HG03521 (cell line): ENCODE measurements around the gene AMIGO3.
A peak's percentile ranks its signal among the peaks of the same experiment; 100 is the strongest.

Experiments
- ATAC-seq: cut with Tn5 transposase; IDR thresholded peaks from one replicate; pipeline ENCODE4 v1.9.1; 2021; ENCODE audit warnings: mild to moderate bottlenecking, moderate library complexity; ENCODE audit not compliant: unreplicated experiment

The AMIGO3 gene

DNA sequence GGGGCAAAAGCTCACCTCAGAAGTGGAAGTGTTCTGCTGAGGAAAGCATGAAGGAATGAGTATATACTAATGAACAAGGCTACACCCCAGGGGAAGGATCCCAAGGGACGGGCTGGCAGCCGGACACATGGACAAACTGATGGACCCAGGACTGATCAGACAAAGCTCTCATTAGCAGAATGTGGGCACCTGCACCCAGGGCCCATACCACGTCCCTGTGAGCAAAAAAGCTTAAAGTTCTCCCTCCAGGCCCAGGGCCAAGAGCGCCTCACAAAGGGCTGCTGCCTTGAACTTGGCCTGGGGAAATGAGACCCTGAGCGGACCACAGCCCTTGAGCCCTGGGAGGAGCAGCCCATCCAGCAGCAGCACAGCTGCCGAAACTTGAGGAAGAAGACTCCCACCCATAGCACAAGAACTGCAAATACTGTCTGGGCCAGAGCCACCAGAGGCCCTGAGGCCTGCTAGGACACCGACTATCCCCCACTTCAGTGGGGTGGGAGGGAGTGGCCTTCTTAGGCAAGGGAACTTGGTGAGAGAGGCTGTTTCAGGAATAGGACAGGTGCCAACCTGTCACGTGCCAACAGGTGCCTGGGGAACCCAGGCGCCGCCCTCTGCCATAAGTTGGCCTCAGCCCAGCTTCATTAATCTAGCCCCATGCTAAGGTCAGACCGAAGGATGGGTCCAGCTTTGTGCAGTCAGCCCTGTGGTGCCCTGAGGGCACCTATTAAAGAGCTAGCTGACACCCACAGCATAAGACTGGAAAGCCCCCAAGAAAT lies 6.6 kb upstream of the AMIGO3 start:
- no peak for ATAC-seq

DNA sequence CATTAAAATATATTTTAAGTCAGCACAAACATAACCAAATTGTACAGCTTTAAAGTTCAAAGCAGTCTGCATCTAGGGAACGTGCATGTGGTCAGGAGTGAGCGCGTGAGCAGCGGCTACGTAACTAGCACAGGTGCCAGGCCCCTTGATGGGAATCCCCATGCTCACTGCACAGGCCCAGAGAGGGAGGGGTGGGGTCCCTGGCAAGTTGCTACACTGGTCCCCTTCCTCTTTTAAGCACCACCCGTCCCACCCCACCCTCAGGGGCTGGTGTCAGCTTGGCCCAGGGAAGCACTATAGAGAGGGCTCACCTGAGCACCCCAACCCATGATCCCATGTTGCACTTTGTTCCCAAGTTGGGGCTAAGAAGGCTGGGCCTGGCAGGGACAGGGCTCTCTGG lies 5.1 kb upstream of the AMIGO3 start:
- ATAC-seq = no peak

DNA sequence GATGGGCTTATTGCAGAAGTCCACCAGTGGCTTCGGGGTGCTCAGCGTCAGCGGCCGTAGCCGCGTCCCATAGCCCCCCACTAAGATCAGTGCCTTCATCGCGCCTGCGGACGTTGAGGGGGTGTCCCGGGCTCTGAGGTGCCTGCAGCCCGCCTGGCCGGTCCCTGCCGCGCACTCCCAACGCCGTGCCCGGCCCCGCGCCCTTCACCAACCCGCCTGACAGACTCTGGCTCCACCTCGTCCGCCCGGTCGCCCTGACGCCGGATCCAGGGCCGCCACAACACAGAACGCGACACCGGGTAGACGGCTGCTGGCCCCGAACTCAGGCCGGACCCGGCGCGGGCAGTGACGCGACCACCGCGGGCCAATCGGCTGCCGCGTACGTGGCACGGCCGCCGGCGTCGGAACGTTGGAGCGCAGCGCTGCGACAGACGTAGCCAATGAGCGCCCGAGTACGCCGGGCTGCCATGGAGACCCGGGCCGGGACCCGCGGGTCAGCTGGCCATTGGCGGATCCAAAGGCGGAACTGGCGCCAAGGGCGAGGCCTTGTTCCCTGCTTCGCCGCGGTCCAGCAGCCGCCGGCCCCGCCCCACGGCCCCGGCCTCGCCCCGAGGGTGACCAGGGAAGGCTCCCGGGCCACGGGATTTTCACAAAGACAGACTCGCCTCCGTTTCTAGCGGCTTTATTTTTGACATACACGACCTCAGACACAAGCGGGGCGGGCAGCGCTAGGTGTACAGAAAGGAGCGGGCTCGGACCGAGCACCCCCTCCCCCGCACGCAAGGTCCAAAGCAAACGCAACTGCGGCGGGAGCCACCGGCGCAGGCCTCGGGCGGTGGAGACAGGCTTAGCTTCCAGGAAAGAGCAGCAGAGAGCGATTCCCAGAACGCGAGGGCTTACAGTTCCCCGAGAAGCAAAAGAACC lies 4.4 kb upstream of the AMIGO3 start, which contains the start of gene GMPPB:
GMPPB (minus strand) TSS at position 324 of the 924 bp plus-strand sequence; CDS start at position 99, 225 bp downstream.
- ATAC-seq = peak; percentile 77

DNA sequence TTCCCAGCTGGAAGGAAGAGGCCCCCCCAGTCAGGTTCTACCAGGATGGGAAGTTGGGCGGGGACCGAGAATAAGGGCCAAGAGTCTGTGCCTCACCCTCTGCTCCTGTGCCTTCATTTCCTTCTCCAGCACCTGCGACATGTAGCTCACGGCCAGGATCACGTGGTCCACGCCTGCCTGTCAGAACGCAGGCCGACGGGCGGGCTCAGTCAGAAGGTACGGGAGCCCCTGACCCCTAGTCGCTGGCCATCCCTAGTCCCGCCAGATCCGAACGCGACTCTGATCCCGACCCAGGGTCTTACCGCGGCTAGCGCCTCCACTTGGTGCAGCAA lies 3.8 kb upstream of the AMIGO3 start:
- ATAC-seq = no peak

DNA sequence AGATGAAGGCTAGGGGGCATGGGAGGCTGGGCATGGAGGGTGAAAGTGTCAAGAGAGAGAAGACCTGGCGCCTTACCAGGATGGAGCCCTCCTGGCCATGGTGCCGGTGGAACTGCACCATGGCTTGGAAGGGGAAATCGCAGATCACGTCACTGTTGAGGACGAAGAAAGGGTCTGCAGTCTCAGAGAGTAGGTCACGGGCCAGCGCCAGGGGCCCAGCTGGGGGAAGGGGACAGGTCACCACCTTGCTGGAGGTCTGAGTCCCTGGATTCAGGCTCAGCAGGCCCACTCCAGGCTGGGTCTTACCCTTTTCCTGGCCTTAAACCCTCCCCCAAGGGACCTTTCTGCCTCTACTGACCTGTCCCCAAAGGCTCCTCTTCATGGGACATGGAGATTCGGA lies 3.4 kb upstream of the AMIGO3 start:
- no peak for ATAC-seq

DNA sequence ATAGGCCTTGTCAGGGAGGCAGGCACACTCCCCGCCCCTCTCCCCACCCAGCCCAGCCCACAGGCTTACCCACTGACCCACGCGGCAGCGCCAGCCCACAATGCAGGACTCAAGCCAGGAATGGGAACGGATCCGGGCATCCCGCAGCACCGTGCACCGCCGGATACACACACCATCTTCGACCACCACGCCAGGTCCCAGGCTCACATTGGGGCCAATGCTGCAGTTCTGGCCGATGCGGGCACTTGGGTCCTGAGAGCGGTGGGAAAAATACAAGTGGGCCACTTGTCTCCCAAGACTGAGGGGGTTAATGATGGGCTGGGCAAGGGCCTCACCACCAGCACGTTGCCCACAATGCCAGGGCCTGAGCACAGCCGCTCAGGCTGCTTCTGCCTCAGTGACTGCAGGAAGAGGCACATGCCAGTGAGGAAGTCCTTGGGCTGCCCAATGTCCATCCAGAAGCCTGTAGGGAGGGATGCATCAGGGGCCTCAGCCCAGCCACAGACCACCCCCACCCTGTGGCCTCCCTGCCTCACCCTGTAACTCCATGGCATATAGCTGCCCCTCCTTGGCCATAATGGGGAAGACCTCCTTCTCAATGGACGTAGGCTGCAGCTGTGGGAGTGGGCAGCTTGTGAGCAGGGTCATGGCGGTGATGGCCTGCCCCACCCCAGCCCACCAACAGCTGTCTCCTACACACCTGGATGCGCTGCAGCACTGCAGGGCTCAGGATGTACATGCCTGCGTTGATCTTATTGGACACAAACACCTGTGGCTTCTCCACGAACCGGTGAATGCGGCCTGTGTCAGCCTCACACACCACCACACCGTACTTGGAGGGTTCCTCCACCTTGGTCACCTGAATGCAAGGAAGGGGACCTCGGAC lies 2.7 kb upstream of the AMIGO3 start:
- ATAC-seq = no peak

DNA sequence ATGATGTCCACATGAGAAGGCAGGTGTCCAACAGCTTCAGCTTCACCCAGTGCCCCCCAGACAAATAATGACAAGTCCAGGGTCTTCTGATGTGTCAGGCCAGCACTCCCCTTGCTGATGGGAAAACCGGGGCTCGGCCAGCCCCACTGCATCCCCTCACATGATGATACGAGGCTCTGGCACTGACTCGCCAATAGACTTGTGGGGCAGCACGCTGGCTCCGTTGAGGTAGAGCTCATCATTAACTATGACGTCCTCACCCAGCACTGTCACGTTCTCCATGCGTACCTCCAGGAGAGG lies 2.1 kb upstream of the AMIGO3 start:
- no peak for ATAC-seq

DNA sequence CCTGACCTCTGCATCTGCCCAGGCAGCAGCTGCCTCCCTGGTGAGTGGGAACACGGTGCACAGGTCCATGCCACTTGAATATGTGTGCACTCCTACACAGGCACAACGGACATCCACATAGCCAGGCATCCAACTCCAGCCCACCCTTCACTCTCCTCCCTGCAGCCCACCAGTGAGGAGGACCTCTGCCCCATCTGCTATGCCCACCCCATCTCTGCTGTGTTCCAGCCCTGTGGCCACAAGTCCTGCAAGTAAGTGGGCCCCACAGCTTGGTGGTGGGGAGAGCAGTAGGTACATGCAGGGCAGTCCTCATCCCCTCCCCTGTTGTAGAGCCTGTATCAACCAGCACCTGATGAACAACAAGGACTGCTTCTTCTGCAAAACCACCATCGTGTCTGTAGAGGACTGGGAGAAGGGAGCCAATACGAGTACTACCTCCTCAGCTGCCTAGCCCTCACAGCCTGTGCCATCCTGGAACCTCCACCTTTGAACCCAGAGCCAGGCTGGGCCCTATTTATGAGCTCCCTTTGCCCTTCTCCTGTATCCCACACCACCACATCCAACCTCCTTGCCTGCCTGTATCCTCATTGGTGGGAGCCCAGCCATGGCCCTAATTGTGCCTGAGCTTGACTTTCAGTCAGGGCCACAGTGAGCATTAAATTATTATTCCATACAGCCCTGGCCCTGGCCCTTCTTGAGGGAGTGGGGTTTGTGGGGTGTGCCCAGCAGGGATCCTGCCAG lies 1.5 kb upstream of the AMIGO3 start:
- no peak for ATAC-seq

DNA sequence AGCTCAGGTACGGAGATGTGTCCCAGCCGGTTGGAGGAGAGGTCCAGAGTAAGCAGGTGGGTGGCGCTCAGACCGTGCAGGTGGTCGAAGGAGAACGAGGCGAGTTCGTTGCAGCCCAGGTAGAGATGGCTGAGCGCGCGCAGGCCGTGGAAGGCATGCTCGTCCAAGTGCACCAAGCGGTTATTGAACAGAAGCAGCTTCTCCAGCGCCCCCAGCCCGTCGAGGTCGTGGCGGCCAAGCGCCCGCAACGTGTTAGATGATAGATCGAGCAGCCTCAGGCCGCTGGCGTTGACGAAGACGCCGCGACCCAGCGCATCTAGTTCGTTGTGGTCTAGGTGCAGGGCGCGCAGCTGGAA lies 648 bp downstream of the AMIGO3 start:
- no peak for ATAC-seq

DNA sequence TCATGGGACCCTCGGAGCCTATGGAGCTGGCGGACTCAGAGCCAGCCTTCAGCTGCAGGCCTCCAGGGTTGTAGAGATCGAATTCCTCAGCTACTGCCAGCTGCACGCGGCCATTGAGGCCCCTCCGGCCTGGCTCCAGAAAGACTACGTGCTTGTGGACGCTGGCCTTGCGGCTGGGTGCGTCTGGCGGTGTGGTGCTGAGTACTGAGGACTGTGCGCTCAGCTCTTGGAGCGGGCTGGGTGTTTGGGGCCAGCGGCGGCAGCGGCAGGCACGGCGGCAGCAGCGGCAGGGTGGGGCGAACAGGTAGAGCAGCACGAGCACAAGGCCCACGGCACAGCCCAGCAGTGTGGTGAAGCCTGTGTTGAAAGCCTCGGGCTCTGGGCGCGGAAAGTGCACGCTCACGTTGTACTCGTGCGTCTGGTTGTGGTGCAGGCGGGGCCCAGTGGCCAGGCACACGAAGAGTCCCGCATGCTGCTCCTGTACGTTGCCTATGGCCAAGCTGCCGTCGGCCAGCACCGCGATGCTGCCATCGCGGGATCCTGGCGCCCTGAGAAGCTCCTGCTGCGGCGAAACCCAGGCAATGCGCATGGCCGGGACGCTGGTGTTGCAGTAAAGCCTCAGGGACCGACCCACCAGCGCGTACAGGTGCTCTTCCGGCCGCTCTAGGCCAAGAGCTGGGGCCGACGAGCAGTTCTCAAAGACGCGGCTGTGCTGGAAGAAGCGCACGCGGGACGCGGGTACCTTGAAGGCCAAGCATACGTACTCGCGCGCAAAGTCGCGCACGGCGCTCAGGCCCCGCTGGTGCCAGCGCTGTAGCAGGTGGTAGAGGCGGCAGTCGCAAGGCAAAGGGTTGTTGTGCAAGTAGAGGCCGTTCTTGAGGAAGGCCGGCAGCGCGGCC lies 1.3 kb downstream of the AMIGO3 start:
- ATAC-seq = no peak

DNA sequence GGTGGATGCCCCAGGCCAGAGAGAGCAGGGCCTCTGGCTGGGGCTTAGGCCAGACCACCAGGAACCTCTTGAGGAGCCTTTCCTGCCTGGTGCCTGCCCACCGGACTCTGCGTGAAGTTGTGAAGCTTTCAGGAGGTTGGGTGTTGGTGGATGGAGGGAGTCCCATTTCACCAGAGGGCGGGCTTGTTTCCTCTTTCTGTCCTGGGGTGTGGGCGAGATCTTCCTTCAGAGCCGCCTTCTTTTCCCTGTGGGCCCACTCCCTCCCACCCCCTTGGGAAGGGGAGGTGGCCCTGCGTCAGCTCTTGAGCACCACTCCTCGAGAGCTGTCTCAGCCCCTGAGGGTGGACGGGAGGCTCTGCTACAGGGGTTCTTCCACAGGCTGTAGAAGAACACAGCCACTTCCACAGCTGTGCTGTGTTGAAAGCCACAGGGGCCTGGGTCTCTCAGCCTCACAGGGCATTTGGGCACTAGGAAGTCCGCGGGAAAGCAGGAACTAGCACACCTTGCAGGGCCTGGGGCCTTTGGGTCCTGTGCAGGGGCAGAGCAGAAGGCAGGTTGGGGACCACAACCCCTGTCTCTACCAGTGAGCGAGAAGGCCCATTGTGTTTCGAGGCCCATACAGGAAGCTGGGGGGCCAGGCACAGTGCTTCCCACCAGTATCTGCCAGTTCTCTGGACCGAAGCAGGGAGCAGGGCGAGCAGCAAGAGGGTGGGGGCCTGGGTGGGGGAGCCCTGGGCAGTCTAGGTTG lies 2.1 kb downstream of the AMIGO3 start:
- ATAC-seq = no peak

DNA sequence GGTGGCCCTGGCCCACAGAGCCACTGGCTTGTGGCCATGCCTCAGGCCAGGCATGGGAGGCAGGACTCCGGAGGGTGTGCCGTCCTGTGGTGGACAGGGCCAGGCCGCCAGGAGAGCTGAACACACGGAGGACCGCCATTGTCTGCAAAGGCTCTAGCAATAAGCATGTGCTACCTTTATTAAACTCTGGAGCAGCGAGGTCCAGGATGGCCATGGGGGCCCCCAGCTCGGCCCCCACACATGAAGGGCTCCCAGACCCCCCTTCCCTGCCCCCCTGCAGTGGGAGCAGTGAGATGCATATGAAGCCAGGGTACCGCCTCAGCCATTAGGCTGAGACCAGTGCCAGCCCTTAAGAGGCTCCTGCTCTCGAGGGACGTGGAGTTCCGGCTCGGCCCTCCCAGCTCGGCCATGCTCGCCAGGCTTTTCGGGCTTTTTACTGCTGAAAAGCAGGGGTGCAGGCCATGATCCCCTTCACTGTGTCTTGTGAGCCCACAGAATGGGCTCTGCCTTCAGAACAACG lies 2.7 kb downstream of the AMIGO3 start:
- no peak for ATAC-seq

DNA sequence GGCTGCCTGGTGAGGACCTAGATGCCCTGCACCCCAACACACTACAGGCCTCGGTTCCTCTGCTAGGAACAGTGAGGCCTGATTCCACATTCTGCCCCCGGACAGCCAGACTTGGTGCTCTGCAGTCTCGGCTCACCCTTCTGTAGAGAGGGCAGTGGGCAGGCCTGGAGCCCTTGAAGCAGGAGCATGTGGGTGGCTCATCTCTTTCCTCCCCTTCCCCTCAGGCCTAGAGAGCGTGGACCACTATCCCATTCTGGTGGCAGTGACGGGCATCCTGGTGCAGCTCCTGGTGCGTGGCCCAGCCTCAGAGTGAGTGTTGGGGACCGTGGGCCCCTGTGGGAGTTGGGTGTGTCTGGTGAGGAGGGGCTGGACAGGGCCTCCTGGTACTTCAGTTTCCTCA lies 3.3 kb downstream of the AMIGO3 start:
- no peak for ATAC-seq

DNA sequence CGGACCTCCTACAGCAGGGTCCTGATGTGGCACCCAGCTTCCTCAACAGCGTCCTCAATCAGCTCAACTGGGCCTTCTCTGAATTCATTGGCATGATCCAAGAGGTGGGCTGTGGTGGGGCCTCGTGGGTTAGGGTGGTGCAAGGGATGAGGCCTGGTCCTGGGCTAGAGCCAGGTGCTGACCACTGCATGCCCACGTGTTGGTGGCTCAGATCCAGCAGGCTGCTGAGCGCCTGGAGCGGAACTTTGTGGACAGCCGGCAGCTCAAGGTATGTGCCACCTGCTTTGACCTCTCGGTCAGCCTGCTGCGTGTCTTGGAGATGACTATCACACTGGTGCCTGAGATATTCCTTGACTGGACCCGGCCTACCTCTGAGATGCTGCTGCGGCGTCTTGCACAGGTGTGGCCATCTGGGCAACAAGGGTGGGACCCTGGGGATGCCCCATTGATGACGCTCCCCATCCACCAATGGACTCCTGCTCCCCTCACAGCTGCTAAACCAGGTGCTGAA lies 3.8 kb downstream of the AMIGO3 start:
- no peak for ATAC-seq

DNA sequence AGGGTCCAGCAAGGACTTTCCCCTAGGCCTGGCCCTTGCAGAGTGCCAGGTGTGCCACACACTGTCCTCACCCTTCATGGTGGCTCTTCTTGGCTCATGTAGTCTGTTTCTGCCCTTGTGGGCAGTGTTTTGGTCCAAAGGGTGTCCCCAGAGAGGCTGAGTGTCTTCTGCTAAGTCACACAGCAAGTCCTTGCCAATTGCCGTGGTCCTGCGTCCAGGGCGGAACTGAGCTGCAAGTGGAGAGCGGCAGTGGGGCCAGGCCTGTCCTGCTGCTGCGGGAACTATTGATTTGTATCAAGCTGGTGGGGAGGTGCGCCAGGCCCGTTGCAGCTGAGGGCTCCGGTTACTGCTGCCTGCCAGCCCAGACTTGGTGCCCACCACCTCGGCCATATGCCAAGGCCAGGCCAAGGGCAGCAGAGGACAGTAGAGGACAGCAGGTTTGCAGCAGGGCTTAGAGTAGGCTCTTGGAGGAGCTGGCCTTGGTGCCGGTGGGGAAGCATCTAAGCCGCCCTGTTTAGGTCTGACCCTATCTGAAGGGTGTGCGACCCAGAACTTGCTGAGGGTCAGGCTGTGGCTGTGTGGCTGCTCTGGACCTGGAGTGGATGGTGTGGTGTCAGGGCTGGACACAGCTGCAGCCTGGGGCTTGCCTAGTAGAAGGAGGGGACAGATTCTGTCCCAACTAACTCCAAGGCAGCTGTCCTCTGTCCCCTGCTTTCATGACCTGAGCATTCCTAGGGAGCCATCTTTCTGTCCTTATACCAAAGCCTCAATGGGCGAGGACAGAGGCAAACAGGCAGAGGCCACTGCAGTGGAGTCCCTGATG lies 4.5 kb downstream of the AMIGO3 start:
- ATAC-seq = no peak

DNA sequence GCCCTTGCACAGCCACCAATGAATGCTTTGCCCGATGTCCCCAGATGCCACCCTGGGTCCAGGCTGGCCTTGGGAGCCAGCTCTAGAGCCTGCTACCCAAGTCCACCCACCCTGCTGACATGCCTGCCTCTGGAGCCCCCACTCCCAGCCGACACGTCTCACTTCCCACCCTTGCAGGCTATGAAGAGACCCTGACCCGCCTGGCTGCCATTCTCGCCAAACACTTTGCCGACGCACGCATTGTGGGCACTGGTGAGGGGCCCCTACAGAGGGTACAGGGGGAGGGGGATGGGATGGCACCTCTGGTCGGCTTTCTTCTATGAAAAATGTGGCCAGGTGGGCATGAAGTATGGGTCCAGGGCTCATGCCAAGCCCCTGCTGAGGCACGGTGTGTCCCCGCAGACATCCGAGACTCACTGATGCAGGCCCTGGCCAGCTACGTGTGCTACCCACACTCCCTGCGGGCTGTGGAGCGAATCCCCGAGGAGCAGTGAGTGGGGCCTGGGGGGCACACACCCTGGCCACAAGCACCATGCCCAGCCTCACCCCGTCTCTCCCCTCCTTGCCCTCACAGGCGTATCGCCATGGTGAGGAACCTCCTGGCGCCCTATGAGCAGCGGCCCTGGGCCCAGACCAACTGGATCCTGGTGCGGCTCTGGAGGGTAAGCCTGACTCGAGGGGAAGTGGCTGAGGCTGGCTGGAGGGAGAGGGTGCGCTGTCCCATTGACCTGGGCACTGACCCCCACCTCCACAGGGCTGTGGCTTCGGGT lies 6.0 kb downstream of the AMIGO3 start:
- ATAC-seq = no peak
